Mucosa of stomach (tissue), 1 donor: ENCODE data around the gene DBNDD1.

Experiments used
- H3K27me3 ChIP-seq: one replicate; pipeline ENCODE4 v1.7.0; 2013; ENCODE audit warnings: mild to moderate bottlenecking, low read length; ENCODE audit not compliant: control insufficient read depth, insufficient read depth
- H3K36me3 ChIP-seq: one replicate; pipeline ENCODE4 v1.7.0; 2013; ENCODE audit warnings: low read length; ENCODE audit not compliant: control insufficient read depth, insufficient read depth
- H3K4me1 ChIP-seq: one replicate; pipeline ENCODE4 v1.7.0; 2013; ENCODE audit warnings: mild to moderate bottlenecking, low read length; ENCODE audit not compliant: control insufficient read depth, insufficient read depth
- H3K4me3 ChIP-seq: one replicate; pipeline ENCODE4 v1.7.0; 2013; ENCODE audit warnings: low read length
- H3K9ac ChIP-seq: one replicate; pipeline ENCODE4 v1.7.0; 2013; ENCODE audit warnings: mild to moderate bottlenecking, low read length, moderate library complexity
- H3K9me3 ChIP-seq: one replicate; pipeline ENCODE4 v1.7.0; 2013; ENCODE audit warnings: mild to moderate bottlenecking, low read length, moderate library complexity; ENCODE audit not compliant: control insufficient read depth
- donor health status: Pancreatic carcinoma.

Gene DBNDD1

DNA sequence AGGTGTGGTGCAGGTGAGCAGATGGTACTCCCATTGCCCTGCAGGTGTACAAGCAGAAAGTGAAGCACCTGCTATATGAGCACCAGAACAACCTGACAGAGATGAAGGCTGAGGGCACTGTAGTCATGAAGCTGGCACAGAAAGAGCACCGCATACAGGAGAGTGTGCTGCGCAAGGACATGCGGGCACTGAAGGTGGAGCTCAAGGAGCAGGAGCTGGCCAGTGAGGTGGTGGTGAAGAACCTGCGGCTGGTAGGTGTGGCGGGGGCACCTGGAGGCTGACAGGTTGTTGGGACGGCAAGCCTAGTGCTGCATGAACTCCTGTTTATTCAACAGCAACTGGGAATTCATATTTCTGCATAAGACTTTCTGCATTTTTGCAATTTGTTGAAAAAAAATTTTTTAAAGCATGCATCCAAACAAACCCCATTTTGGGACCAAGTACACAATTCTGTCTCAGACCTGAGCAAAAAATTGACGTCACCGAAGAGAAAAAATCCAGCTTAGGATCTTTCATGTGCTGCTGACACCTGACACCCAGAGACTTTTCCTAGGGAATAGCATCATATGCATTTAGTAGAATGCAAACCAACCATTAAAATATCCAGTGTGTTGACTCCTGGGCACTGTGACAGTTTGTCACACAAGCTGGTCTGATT, 13.5 kb upstream of the DBNDD1 start:
- H3K36me3 ChIP-seq = peaks cover 14% of the 10 kb centered on the region
- H3K4me1 ChIP-seq = no peaks in the 10 kb centered on the region

DNA sequence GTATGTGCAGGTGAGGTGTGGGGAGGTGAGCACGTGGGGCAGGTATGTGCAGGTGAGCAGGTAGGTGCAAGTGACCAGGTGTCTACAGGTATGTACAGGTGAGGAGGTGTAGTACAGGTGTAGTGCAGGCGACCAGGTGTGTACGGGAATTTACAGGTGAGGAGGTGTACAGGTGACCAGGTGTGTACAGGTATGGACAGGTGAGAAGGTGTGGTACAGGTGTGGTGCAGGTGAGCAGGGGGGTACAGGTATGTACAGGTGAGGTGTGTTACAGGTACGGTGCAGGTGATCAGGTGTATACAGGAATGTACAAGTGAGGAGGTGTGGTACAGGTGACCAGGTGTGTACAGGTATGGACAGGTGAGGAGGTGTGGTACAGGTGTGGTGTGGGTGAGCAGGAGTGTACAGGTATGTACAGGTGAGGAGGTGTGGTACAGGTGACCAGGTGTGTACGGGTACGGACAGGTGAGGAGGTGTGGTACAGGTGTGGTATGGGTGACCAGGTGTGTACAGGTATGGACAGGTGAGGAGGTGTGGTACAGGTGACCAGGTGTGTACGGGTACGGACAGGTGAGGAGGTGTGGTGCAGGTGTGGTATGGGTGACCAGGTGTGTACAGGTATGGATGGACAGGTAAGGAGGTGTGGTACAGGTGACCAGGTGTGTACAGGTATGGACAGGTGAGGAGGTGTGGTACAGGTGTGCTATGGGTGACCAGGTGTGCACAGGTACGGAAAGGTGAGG, 12.8 kb upstream of the DBNDD1 start:
- H3K9me3 ChIP-seq = no peaks in the 10 kb centered on the region
- no peak overlapping the region for H3K4me3 ChIP-seq
- H3K4me1 ChIP-seq = no peaks in the 10 kb centered on the region
- no peak overlapping the region for H3K9ac ChIP-seq
- no peaks in the 10 kb centered on the region for H3K27me3 ChIP-seq
- peaks cover 14% of the 10 kb centered on the region for H3K36me3 ChIP-seq

More for the DNA sequence above, 13.5 kb upstream of the DBNDD1 start:
- H3K27me3 ChIP-seq = no peaks in the 10 kb centered on the region
- no peak overlapping the region for H3K4me3 ChIP-seq
- no peaks in the 10 kb centered on the region for H3K9me3 ChIP-seq
- H3K9ac ChIP-seq = no peak overlapping the region

DNA sequence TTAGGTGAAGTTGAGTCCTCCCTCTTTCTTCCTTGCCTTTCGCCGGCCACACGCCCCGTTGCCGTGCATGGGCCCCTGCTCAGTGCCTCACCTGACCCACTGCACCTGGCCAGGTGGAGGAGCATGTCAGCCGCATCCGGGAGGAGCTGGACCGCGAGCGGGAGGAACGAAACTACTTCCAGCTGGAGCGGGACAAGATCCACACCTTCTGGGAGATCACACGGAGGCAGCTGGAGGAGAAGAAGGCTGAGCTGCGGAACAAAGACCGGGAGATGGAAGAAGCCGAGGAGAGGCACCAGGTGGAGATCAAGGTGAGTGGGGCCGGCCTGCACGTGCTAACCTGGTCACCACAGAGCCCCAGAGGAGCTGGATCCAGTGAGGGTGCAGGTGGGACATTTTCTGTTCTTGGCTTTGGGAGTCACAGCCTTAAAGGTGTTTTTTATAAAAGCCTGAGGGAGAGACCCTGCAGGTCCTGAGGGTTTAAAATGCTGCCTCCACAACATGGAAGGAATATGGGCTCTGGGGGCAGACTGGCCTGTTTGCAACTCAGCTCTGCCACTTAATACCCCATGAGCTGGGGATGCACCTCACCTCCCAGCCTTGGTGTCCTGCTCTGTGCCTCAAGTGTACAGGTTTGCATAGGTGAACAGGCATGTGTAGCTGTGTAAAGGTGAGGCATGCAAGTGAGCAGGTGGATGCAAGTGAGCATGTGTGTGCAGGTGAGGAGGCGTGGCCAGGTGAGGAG, 12.1 kb upstream of the DBNDD1 start:
- Histone ChIP-seq H3K36me3 (peaks cover 14% of the 10 kb centered on the region), H3K4me1 (no peaks in the 10 kb centered on the region)

GRCh38 chr16:90028985-90029384, 9.7 kb upstream of the DBNDD1 start:
- no peak overlapping the region for H3K4me3 ChIP-seq
- no peaks in the 10 kb centered on the region for H3K9me3 ChIP-seq
- H3K9ac ChIP-seq = no peak overlapping the region
- peaks cover 9% of the 10 kb centered on the region for H3K36me3 ChIP-seq
- H3K4me1 ChIP-seq = no peaks in the 10 kb centered on the region
- no peaks in the 10 kb centered on the region for H3K27me3 ChIP-seq

More for the DNA sequence above, 12.1 kb upstream of the DBNDD1 start:
- H3K4me3 ChIP-seq = no peak overlapping the region
- H3K27me3 ChIP-seq = no peaks in the 10 kb centered on the region
- no peaks in the 10 kb centered on the region for H3K9me3 ChIP-seq
- H3K9ac ChIP-seq = no peak overlapping the region

DNA sequence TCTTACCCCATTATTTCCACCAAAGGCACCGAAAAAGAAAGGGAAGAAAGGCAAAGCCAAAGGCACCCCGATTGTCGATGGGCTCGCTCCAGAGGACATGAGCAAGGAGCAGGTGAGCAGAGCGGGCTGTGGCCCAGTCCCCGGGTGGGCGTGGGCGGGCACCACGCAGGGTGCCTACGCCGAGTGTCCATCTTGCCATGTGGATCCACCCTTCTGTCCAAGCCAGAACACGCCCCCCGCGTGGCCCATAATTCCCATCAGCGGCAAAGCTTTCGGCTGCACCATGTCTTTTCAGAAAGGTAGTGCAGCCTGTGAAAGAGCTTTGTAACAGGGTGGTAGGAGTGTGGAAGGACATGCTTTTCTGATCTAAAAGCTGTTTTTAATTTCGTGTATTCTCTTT, 8.4 kb upstream of the DBNDD1 start:
- Histone ChIP-seq H3K4me3 (no peak overlapping the region), H3K9ac (no peak overlapping the region), H3K36me3 (peaks cover 8% of the 10 kb centered on the region), H3K4me1 (peaks cover 7% of the 10 kb centered on the region), H3K9me3 (no peaks in the 10 kb centered on the region), H3K27me3 (no peaks in the 10 kb centered on the region)

DNA sequence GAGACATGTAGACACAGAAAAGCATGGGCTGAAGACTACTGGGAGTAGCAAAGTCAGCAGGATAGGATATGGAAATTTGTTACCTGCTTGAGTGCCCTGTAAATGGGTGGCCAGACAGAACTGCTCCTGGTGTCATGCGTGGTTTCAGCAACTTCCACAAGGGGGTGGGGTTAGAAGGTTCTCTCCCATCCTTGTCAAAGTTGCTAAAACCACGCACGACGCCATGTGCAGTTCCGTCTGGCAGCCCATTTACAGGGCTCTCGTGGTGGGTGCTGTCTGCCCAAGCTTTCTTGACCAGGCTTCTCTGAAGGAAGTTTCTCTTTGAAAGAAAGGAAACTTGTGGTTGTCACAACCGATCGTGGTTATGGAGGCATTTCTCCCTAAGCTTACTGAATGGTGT, 6.9 kb upstream of the DBNDD1 start:
- H3K36me3 ChIP-seq = no peaks in the 10 kb centered on the region
- H3K27me3 ChIP-seq = no peaks in the 10 kb centered on the region
- peaks cover 14% of the 10 kb centered on the region for H3K4me1 ChIP-seq
- no peaks in the 10 kb centered on the region for H3K9me3 ChIP-seq
- H3K4me3 ChIP-seq = no peak overlapping the region
- no peak overlapping the region for H3K9ac ChIP-seq

DNA sequence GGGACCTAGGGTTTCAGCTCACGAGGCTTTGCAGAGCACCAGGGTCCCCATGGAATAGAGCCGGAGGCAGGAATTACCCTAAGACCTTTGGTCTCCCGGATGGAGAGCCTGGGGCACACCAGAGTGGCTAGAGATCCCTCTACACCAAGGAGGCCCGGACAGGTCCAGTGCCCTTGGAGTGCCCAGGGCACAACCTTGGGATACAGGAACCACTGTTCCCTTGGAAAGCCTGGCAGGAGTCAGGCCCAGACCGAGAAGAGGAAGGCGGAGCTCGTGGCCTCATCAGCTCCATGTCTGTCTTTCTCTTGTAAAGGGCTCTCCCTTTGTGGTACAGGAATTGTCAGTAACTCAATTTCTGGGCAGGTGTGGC, 3.8 kb upstream of the DBNDD1 start:
- H3K4me1 ChIP-seq = peaks cover 14% of the 10 kb centered on the region
- no peaks in the 10 kb centered on the region for H3K9me3 ChIP-seq

DNA sequence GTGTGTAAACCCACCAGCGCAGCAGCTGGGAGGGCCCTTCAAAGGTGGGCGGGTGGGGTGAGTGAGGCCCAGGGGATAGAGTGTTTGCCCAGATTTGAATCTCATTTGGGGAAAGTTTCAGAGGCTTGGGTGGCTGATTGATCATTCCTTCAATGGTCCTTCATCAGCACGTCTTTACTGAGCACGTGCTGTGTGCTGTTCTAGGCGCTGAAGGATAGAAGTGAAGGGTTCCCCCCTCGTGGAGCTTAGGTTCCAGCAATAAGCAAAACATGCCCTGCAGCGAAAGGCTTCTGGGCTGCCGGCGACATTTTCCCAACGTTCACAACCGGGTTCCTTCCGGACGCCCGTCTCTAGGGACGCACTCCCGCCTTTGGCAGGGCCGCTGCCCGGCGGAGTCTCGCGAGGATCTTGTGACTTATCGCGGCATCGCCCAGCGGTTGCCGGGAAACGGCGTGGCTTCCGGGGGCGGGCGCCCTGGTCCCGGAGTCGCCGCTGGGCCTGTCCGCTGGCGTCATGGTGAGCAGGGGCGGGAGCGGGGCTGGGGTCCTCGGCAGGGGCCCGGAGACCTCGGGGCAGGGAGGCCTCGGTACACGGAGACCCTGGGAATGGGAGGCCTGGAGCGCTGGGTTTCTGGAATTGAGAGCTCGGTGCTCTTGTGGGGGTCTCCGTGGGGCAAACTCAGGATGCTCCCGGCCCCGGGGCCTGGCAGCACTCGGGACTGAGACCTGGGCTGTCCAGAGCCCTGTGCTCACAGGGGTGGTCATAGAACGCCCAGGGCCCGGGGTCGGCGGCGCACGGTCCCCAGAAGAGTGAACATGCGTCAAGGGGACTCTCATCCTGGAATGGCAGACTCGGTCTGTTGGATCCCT, 3.2 kb upstream of the DBNDD1 start:
- no peaks in the 10 kb centered on the region for H3K36me3 ChIP-seq
- H3K4me1 ChIP-seq = peaks cover 14% of the 10 kb centered on the region
- H3K9ac ChIP-seq = peak overlapping the region; percentile 81
- peak overlapping the region; percentile 71 for H3K4me3 ChIP-seq
- no peaks in the 10 kb centered on the region for H3K9me3 ChIP-seq
- H3K27me3 ChIP-seq = no peaks in the 10 kb centered on the region

More for the DNA sequence above, 3.8 kb upstream of the DBNDD1 start:
- Histone ChIP-seq H3K27me3 (no peaks in the 10 kb centered on the region), H3K36me3 (no peaks in the 10 kb centered on the region), H3K9ac (peak overlapping the region; percentile 81), H3K4me3 (peak overlapping the region; percentile 71)

DNA sequence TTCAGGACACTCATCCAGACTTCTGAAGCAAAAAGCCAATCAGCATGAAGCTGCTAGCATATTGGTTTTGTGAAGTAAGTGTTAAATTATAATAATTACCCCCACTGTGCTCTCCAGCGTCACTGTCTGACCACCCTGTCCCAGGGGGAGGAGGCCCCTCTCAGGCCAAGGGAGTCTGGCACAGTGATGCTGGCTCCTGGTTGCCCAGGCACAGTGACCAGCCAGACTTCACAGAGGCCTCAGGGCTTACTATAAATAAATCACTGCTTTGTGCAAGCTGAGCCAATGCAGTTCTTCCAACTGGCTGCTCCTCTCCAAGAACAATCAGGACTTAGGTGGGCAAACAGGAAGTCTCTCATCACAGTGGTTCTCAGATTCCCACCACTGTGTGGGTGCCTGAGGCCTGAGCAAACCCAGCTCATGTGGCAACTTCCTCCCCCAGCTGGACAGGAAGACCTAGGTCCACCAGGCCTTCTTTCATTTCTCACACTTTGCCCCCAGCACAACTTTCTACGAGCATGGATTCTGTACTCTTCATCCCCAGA, 1.7 kb upstream of the DBNDD1 start:
- H3K4me1 ChIP-seq = peaks cover 14% of the 10 kb centered on the region
- no peaks in the 10 kb centered on the region for H3K27me3 ChIP-seq
- H3K36me3 ChIP-seq = no peaks in the 10 kb centered on the region
- H3K9me3 ChIP-seq = no peaks in the 10 kb centered on the region
- no peak overlapping the region for H3K9ac ChIP-seq
- H3K4me3 ChIP-seq = no peak overlapping the region

DNA sequence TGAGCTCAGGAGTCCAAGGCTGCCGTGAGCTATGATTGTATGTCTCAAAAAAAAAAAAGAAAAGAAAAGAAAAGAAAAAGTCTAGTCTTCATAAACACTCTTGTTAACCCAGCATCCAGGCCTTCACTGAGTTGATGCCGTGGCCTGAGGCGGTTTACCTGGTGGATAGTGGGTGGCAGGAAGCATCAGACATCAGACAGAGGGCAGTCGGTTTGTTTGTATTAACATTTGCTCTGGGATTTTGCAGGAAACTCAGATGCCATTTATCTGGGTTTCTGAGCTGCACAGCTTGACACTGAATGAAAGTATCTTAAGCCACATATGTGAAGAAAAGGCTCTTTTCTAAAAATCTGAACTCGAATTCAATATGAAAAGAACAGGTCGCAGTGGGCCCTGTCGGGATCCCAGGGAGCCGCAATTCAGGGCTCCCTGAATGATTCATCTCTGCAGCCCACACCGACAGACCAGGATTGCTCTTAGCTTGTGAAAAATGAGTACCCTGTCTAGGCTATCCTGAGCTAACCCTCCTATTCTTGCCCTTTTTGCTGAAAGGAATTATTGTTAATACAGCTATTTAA, 1.1 kb upstream of the DBNDD1 start:
- peak overlapping the region; percentile 54 for H3K9ac ChIP-seq
- H3K4me1 ChIP-seq = peaks cover 14% of the 10 kb centered on the region
- no peaks in the 10 kb centered on the region for H3K9me3 ChIP-seq
- no peaks in the 10 kb centered on the region for H3K36me3 ChIP-seq
- no peak overlapping the region for H3K4me3 ChIP-seq
- H3K27me3 ChIP-seq = no peaks in the 10 kb centered on the region

GRCh38 chr16:90019543-90020259, 445 bp upstream of the DBNDD1 start:
- Histone ChIP-seq H3K4me3 (no peak overlapping the region), H3K4me1 (peaks cover 14% of the 10 kb centered on the region), H3K9ac (peak overlapping the region; percentile 54), H3K27me3 (no peaks in the 10 kb centered on the region), H3K36me3 (no peaks in the 10 kb centered on the region), H3K9me3 (no peaks in the 10 kb centered on the region)
